VCaP (cell line): Measurements from ENCODE around the gene ATP8A1.

ENCODE experiments used
- H3K27ac ChIP-seq: fragments of 450-650 bp; 2 replicates; pipeline ENCODE4 v1.5.1; 2017
- CTCF ChIP-seq: fragments of 450-650 bp; conservative IDR thresholded peaks from 2 replicates; pipeline ENCODE4 v1.5.1; 2017; ENCODE audit warnings: mild to moderate bottlenecking, moderate library complexity

The ATP8A1 gene

GRCh38 chr4:42366959-42367358 is 289.9 kb downstream of the ATP8A1 start:
- no peak for TF ChIP-seq CTCF
- no peak overlapping the region for H3K27ac ChIP-seq

- TF ChIP-seq CTCF = no peak
- no peak overlapping the region for H3K27ac ChIP-seq
Measured at GRCh38 chr4:42364266-42365053, 292.4 kb downstream of the ATP8A1 start.

- no peak overlapping the region for H3K27ac ChIP-seq
- no peak for TF ChIP-seq CTCF
Measured at GRCh38 chr4:42363614-42364013, 293.3 kb downstream of the ATP8A1 start.

- no peak for TF ChIP-seq CTCF
- no peak overlapping the region for H3K27ac ChIP-seq
Measured at GRCh38 chr4:42362591-42362990, 294.3 kb downstream of the ATP8A1 start.

GRCh38 chr4:42361456-42361855 is 295.4 kb downstream of the ATP8A1 start:
- 0 out of 2 replicates have a peak overlapping the region, but pooled peaks have one; percentile 77 for H3K27ac ChIP-seq
- no peak for TF ChIP-seq CTCF

GRCh38 chr4:42360256-42360669 is 296.6 kb downstream of the ATP8A1 start:
- peak overlapping the region; percentile 77 for H3K27ac ChIP-seq
- no peak for TF ChIP-seq CTCF

- no peak for TF ChIP-seq CTCF
- peak overlapping the region; percentile 77 for H3K27ac ChIP-seq
Measured at GRCh38 chr4:42359711-42360110, 297.2 kb downstream of the ATP8A1 start.
